WTC11 (cell line): ENCODE measurements around the gene DPEP2NB.

ENCODE experiments used
- CTCF ChIP-seq: fragments of 200-600 bp; IDR thresholded peaks from 2 replicates; pipeline ENCODE4 v1.8.0; 2022; ENCODE audit warnings: antibody characterized with exemption
- FOXP1 ChIP-seq: sonication (generic); formaldehyde crosslinking; IDR thresholded peaks from 2 replicates; pipeline ENCODE4 v1.8.0; 2022; ENCODE audit warnings: missing genetic modification reagents, mild to moderate bottlenecking, moderate library complexity, borderline replicate concordance
- PREB ChIP-seq: sonication (generic); formaldehyde crosslinking; IDR thresholded peaks from 2 replicates; pipeline ENCODE4 v1.8.1; 2022; ENCODE audit warnings: mild to moderate bottlenecking, missing genetic modification reagents, moderate library complexity, borderline replicate concordance
- USF1 ChIP-seq: sonication (generic); formaldehyde crosslinking; IDR thresholded peaks from 2 replicates; pipeline ENCODE4 v1.8.0; 2022; ENCODE audit warnings: mild to moderate bottlenecking, missing genetic modification reagents

- TF ChIP-seq CTCF (no peak), FOXP1 (CRISPR knock-in tag) (no peak), USF1 (CRISPR knock-in tag) (no peak), PREB (no peak)
Observed at GRCh38 chr16:67977005-67977404, 38.7 kb downstream of the DPEP2NB start.
